A549 (cell line): ENCODE measurements around the gene RNF217. TPM values are rescaled to one million over a fixed set of nuclear protein-coding genes. Genes with fewer than 3 reads are reported as not detected.

Experiments
- ATAC-seq, 2 experiments: fragments of 200-7000 bp in 1 of 2; fragments of >200 bp in 1 of 2; cut with Nextera tagmentation in 1 of 2; cut with Tn5 transposase in 1 of 2; 3 replicates each; pipeline versions ENCODE4 v1.8.0 to v1.9.1; 2018 to 2020; ENCODE audit warnings: mild to moderate bottlenecking in 1 of 2, moderate library complexity in 1 of 2
- CTCF ChIA-PET: fragments of 300-600 bp; sonication (Branson Sonifier 250); formaldehyde crosslinking; extraction: SDS; loops from one replicate; lab custom pipeline; 2021; ENCODE audit warnings: antibody characterized with exemption, inconsistent platforms; lab: Yijun Ruan, JAX
- POLR2A ChIA-PET: fragments of 350-600 bp; formaldehyde crosslinking; extraction: SDS; loops from one replicate; lab custom pipeline; 2021; ENCODE audit warnings: antibody characterized with exemption, inconsistent platforms; lab: Yijun Ruan, JAX
- DNase-seq, 2 experiments: peaks; one replicate each; pipeline versions ENCODE4 v3.0.0 to v3.0.0-alpha.2; 2011 to 2016; ENCODE audit warnings: low read depth in 1 of 2, low spot score in 1 of 2
- FAIRE-seq: peaks from 2 replicates; lab custom pipeline; 2011; peaks lifted over from hg19 to GRCh38; lab: Jason Lieb, UNC
- H3K27ac ChIP-seq, 2 experiments: fragments of >200 bp; sonication (Bioruptor Twin); formaldehyde crosslinking; 3 replicates each; pipeline ENCODE4 v1.5.1; 2016 to 2017
- H3K4me1 ChIP-seq: fragments of >200 bp; sonication (Bioruptor Twin); formaldehyde crosslinking; 3 replicates; pipeline ENCODE4 v1.6.1; 2016
- H3K4me2 ChIP-seq: fragments of >200 bp; sonication (Bioruptor Twin); formaldehyde crosslinking; 3 replicates; pipeline ENCODE4 v1.6.1; 2016
- H3K4me3 ChIP-seq: fragments of >200 bp; sonication (Bioruptor Twin); formaldehyde crosslinking; 3 replicates; pipeline ENCODE4 v1.5.1; 2016
- H3K9me3 ChIP-seq: fragments of >200 bp; sonication (Bioruptor Twin); formaldehyde crosslinking; 3 replicates; pipeline ENCODE4 v1.6.1; 2016
- ATOH8 ChIP-seq: fragments of 250-450 bp; sonication (Bioruptor Pico); IDR thresholded peaks from 2 replicates; pipeline ENCODE4 v1.5.0; 2020; ENCODE audit warnings: low read depth, mild to moderate bottlenecking, moderate library complexity
- BCL3 ChIP-seq: fragments of >200 bp; sonication (Bioruptor Twin); formaldehyde crosslinking; IDR thresholded peaks from 3 replicates; pipeline ENCODE4 v1.6.1; 2016
- CBX2 ChIP-seq: fragments of 200-600 bp; sonication (generic); IDR thresholded peaks from 2 replicates; pipeline ENCODE4 v1.6.1; 2016; ENCODE audit warnings: low read depth, mild to moderate bottlenecking, borderline replicate concordance
- CBX8 ChIP-seq: fragments of 200-600 bp; sonication (generic); IDR thresholded peaks from 2 replicates; pipeline ENCODE4 v1.6.1; 2016
- CEBPB ChIP-seq, 2 experiments: fragments of >200 bp in 1 of 2; sonication (Bioruptor Twin) in 1 of 2; formaldehyde crosslinking in 1 of 2; IDR thresholded peaks; 2 replicates each; pipeline ENCODE4 v1.6.1; 2012 to 2016
- CHD2 ChIP-seq: fragments of 150-350 bp; IDR thresholded peaks from 2 replicates; pipeline ENCODE4 v1.6.1; 2014; ENCODE audit warnings: low read length; ENCODE audit not compliant: partially characterized antibody
- CTCF ChIP-seq: fragments of >200 bp; sonication (Bioruptor Twin); formaldehyde crosslinking; IDR thresholded peaks from 3 replicates; pipeline ENCODE4 v1.5.1; 2016
- EHMT2 ChIP-seq: fragments of 200-600 bp; sonication (generic); IDR thresholded peaks from 2 replicates; pipeline ENCODE4 v1.6.1; 2016; ENCODE audit warnings: antibody characterized with exemption, low read depth, mild to moderate bottlenecking, moderate library complexity
- EP300 ChIP-seq, 2 experiments: fragments of >200 bp; sonication (Bioruptor Twin); formaldehyde crosslinking; IDR thresholded peaks; 2 replicates in 1 of 2; 3 replicates in 1 of 2; pipeline ENCODE4 v1.6.1; 2016 to 2017
- ESRRA ChIP-seq: fragments of 150-350 bp; IDR thresholded peaks from 2 replicates; pipeline ENCODE4 v1.6.1; 2014; ENCODE audit warnings: mild to moderate bottlenecking, low read length, borderline replicate concordance
- HOXA7 ChIP-seq: fragments of 250-450 bp; sonication (Bioruptor Pico); IDR thresholded peaks from 2 replicates; pipeline ENCODE4 v1.5.0; 2020; ENCODE audit warnings: mild to moderate bottlenecking, moderate library complexity
- JUN ChIP-seq, 2 experiments: fragments of >200 bp; sonication (Bioruptor Twin); formaldehyde crosslinking; IDR thresholded peaks; 2 replicates in 1 of 2; 3 replicates in 1 of 2; pipeline ENCODE4 v1.6.1; 2016 to 2017
- NFE2L2 ChIP-seq: fragments of 150-350 bp; conservative IDR thresholded peaks from 2 replicates; pipeline ENCODE4 v1.6.1; 2014; ENCODE audit warnings: low read length
- RAD21 ChIP-seq, 2 experiments: fragments of >200 bp in 1 of 2; sonication (Bioruptor Twin) in 1 of 2; formaldehyde crosslinking in 1 of 2; IDR thresholded peaks in 1 of 2; conservative IDR thresholded peaks in 1 of 2; 2 replicates in 1 of 2; 3 replicates in 1 of 2; pipeline ENCODE4 v1.6.1; 2012 to 2018; ENCODE audit warnings: inconsistent platforms in 1 of 2
- RCOR1 ChIP-seq: fragments of 150-350 bp; IDR thresholded peaks from 2 replicates; pipeline ENCODE4 v1.6.1; 2014; ENCODE audit warnings: antibody characterized with exemption, low read length, low read depth
- RNF2 ChIP-seq: fragments of 200-600 bp; sonication (generic); IDR thresholded peaks from 2 replicates; pipeline ENCODE4 v1.6.1; 2016; ENCODE audit warnings: low read depth, mild to moderate bottlenecking, antibody characterized with exemption, moderate library complexity, borderline replicate concordance
- SMC3 ChIP-seq: fragments of >200 bp; sonication (Bioruptor Twin); formaldehyde crosslinking; IDR thresholded peaks from 3 replicates; pipeline ENCODE4 v1.6.1; 2018; ENCODE audit warnings: inconsistent platforms
- SREBF2 ChIP-seq: fragments of 450-650 bp; IDR thresholded peaks from 2 replicates; pipeline ENCODE4 v1.6.1; 2014; ENCODE audit warnings: mild to moderate bottlenecking, moderate library complexity
- TP53 ChIP-seq: fragments of 250-450 bp; sonication (Bioruptor Pico); IDR thresholded peaks from 2 replicates; pipeline ENCODE4 v1.5.0; 2021; ENCODE audit warnings: mild to moderate bottlenecking, moderate library complexity
- ZC3H11A ChIP-seq: fragments of 450-650 bp; IDR thresholded peaks from 2 replicates; pipeline ENCODE4 v1.6.1; 2014; ENCODE audit warnings: antibody characterized with exemption, mild to moderate bottlenecking
- ZSCAN20 ChIP-seq: fragments of 250-450 bp; sonication (Bioruptor Pico); IDR thresholded peaks from 2 replicates; pipeline ENCODE4 v1.8.0; 2022; ENCODE audit warnings: mild to moderate bottlenecking, moderate library complexity
- WGBS: methylation state at CpG from one replicate; pipeline ENCODE4 v1.1.6; 2017; ENCODE audit errors: missing lambda C conversion rate; 5-methylcytosine and 5-hydroxymethylcytosine counted together
- polyA plus RNA-seq, 4 experiments: library from polyadenylated mRNA; depleted of rRNA in 3 of 4; stranded (reverse); fragments of >200 nt; fragmentation: RNase III in 1 of 4; extraction: RNeasy Plus Mini Kit Qiagen cat#74134 plus additional on column Dnase treatment in 1 of 4; gene quantifications; 2 replicates in 3 of 4; 3 replicates in 1 of 4; pipeline ENCODE4 v1.2.3, GENCODE V29; 2011 to 2017
- TF ChIP-seq, protein P1 (sequence below): fragments of 250-450 bp; sonication (Bioruptor Pico); IDR thresholded peaks from 2 replicates; pipeline ENCODE4 v1.5.0; 2021; ENCODE audit warnings: mild to moderate bottlenecking, moderate library complexity, borderline replicate concordance
- TF ChIP-seq, protein P2 (sequence below): fragments of 450-650 bp; IDR thresholded peaks from 2 replicates; pipeline ENCODE4 v1.6.1; 2014; ENCODE audit warnings: antibody characterized with exemption

The RNF217 gene
- polyA plus RNA-seq, 2 of the 4 experiments (the other 2 are of a cell fraction): 5.7 to 20.0 TPM

- ChIA-PET POLR2A (no interaction called here), CTCF (no interaction called here)
- Histone ChIP-seq H3K27ac (peak overlapping the region in 1 of 2 experiments; percentile 16; a peak in 1 of 6 replicates), H3K9me3 (no peaks in the 10 kb centered on the region), H3K4me1 (peaks cover 39% of the 10 kb centered on the region), H3K4me3 (no peak overlapping the region), H3K4me2 (no peak overlapping the region; the same call in 2 of the 3 replicates)
- TF ChIP-seq RCOR1: no peak
- no peak for TF ChIP-seq ZSCAN20 (CRISPR knock-in tag)
- no peak for TF ChIP-seq ATOH8 (CRISPR knock-in tag)
- TF ChIP-seq EP300 (IDR thresholded peaks at IDR 0.05): no peak
- TF ChIP-seq, protein P1, sequence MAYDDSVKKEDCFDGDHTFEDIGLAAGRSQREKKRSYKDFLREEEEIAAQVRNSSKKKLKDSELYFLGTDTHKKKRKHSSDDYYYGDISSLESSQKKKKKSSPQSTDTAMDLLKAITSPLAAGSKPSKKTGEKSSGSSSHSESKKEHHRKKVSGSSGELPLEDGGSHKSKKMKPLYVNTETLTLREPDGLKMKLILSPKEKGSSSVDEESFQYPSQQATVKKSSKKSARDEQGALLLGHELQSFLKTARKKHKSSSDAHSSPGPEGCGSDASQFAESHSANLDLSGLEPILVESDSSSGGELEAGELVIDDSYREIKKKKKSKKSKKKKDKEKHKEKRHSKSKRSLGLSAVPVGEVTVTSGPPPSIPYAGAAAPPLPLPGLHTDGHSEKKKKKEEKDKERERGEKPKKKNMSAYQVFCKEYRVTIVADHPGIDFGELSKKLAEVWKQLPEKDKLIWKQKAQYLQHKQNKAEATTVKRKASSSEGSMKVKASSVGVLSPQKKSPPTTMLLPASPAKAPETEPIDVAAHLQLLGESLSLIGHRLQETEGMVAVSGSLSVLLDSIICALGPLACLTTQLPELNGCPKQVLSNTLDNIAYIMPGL (CRISPR knock-in tag): no peak
- no peak for TF ChIP-seq NFE2L2
- no peak for TF ChIP-seq TP53 (CRISPR knock-in tag)
- TF ChIP-seq RAD21 (conservative IDR thresholded peaks at IDR 0.05 in 1 of 2, IDR thresholded peaks at IDR 0.05 in 1 of 2): no peak
- TF ChIP-seq, protein P2, sequence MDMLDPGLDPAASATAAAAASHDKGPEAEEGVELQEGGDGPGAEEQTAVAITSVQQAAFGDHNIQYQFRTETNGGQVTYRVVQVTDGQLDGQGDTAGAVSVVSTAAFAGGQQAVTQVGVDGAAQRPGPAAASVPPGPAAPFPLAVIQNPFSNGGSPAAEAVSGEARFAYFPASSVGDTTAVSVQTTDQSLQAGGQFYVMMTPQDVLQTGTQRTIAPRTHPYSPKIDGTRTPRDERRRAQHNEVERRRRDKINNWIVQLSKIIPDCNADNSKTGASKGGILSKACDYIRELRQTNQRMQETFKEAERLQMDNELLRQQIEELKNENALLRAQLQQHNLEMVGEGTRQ: no peak
- no peak for TF ChIP-seq ESRRA
- TF ChIP-seq CEBPB (IDR thresholded peaks at IDR 0.05): no peak
- DNase-seq: no peak
- WGBS: 88% methylated on average over 6 of the region's 6 CpGs
- no peak for ATAC-seq
- no peak for FAIRE-seq
Observed at GRCh38 chr6:124993327-124993726, 31.1 kb downstream of the RNF217 start.

- Histone ChIP-seq H3K9me3 (no peaks in the 10 kb centered on the region), H3K27ac (no peak overlapping the region), H3K4me2 (no peak overlapping the region), H3K4me3 (no peak overlapping the region), H3K4me1 (peaks cover 47% of the 10 kb centered on the region)
- DNase-seq: no peak
- TF ChIP-seq RCOR1 (no peak), SREBF2 (no peak), CHD2 (no peak), SMC3 (no peak), CBX8 (no peak), BCL3 (no peak), ZC3H11A (no peak), EHMT2 (no peak), RNF2 (no peak), EP300 (IDR thresholded peaks at IDR 0.05) (no peak), ATOH8 (CRISPR knock-in tag) (no peak), CTCF (no peak), HOXA7 (no peak), NFE2L2 (no peak), JUN (IDR thresholded peaks at IDR 0.05) (no peak), CBX2 (no peak)
- TF ChIP-seq, protein P1 (CRISPR knock-in tag): no peak
- FAIRE-seq: no peak
- no peak for ATAC-seq
- ChIA-PET POLR2A (no interaction called here), CTCF (no interaction called here)
- WGBS: 64% methylated on average over 3 of the region's 3 CpGs
Observed at GRCh38 chr6:124994648-124995047, 32.4 kb downstream of the RNF217 start.
